ENCODE measurements around the gene TUT7.
"Not testable (repeated sequence)": the region's sequence is repeated elsewhere in the genome, so short reads cannot be mapped to it uniquely, and the experiment has no call there.

Gene TUT7

GRCh38 chr9:86312959-86313358 lies 41.3 kb downstream of the TUT7 start:
- H3K27ac ChIP-seq: not testable (repeated sequence)

GRCh38 chr9:86308687-86309086 lies 45.5 kb downstream of the TUT7 start:
- no peak for DNase-seq (ENCODE audit: low read depth, low spot score)

More at GRCh38 chr9:86312959-86313358, 41.3 kb downstream of the TUT7 start:
- DNase-seq (ENCODE audit: low read depth, low spot score): not testable (repeated sequence)

GRCh38 chr9:86304236-86304730 lies 49.9 kb downstream of the TUT7 start:
- H3K27ac ChIP-seq: peak overlapping the region; percentile 73
- DNase-seq (ENCODE audit: low read depth, low spot score): no peak

More at GRCh38 chr9:86308687-86309086, 45.5 kb downstream of the TUT7 start:
- H3K27ac ChIP-seq: no peak overlapping the region

- DNase-seq (ENCODE audit: low read depth, low spot score): peak; percentile 51
- H3K27ac ChIP-seq: peak overlapping the region; percentile 73
These were observed 50.8 kb downstream of the TUT7 start for GRCh38 chr9:86303316-86303975.

DNA sequence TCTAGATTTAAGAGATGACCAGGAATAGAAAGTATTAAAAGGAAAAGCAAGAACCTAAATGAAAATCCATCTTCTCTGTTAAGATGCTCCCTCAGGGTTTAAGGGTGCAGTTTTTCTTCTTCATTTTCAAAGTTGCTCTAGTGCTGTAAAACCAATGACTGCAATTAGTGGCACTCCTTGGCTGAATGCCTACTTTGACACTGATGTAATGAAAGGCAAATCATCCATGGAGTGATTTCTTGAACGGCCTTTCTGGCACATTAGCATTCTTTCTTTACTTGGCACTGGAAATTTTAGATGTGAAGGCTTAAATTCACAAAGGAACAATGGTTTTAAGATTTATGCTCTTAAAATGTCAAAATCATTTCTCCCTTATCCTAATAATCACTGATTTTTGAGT lies 52.5 kb downstream of the TUT7 start:
- no peak for DNase-seq (ENCODE audit: low read depth, low spot score)
- H3K27ac ChIP-seq: no peak overlapping the region

DNA sequence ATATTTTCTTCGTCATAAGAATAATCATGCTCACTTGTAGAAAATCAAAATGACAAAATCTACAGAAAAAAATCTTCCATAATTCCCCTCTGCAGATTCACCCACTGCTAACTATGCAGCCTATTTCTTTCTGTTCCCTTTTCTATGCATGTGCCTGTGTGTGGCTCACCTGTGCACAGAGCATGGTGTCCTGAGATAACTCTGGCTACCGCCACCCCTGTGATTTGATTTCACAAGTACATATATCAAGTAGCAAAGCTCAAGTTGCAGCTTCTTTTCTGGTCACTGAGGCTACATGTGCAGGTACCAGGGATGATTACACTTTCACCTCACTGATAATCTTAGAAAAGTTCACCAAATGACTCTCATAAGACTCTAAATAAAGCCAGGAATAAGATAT lies 53.5 kb downstream of the TUT7 start:
- no peak overlapping the region for H3K27ac ChIP-seq
- no peak for DNase-seq (ENCODE audit: low read depth, low spot score)

- no peak overlapping the region for H3K27ac ChIP-seq
- no peak for DNase-seq (ENCODE audit: low read depth, low spot score)
These were observed 55.3 kb downstream of the TUT7 start for GRCh38 chr9:86298873-86299272.

DNA sequence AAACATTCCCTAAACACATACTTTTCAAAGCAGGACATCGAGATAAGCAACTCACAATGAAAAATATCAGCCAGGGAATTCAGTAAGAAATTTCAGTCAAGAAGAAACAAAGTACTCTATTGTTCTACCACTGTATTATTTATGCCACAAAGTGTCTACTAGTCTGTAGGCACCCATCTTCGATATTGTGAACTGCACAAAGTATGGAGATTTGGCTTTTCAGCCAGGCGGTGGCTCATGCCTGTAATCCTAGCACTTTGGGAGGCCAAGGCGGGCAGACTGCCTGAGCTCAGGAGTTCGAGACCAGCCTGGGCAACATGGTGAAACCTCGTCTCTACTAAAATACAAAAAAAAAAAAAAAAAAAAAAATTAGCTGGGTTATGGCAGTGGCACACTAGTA lies 63.9 kb downstream of the TUT7 start:
- H3K27ac ChIP-seq; DNase-seq (ENCODE audit: low read depth, low spot score): not testable (repeated sequence)

- no peak for DNase-seq (ENCODE audit: low read depth, low spot score)
- no peak overlapping the region for H3K27ac ChIP-seq
These were observed 65.6 kb downstream of the TUT7 start for GRCh38 chr9:86288499-86289198.

- DNase-seq (ENCODE audit: low read depth, low spot score): no peak
- H3K27ac ChIP-seq: no peak overlapping the region
These were observed 67.2 kb downstream of the TUT7 start for GRCh38 chr9:86287013-86287412.

DNA sequence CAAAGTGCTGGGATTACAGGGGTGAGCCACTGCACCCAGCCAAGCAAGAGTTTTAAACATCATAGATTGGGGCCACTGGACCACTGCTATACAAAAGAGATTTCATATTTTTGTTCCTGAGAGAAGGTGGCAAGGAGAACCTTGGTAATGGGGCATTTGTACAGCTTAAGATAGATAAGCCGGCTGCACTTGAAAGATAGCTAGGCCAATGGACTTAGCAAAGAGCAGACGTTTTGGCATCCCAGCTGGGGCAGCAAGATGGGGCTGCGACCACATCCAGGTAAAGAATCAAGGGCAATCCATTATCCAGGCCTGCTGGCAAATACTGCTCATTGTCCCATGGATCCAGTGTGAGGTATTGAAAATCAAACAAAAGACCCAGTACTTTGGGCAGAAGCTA lies 67.9 kb downstream of the TUT7 start:
- no peak overlapping the region for H3K27ac ChIP-seq
- DNase-seq (ENCODE audit: low read depth, low spot score): no peak

DNA sequence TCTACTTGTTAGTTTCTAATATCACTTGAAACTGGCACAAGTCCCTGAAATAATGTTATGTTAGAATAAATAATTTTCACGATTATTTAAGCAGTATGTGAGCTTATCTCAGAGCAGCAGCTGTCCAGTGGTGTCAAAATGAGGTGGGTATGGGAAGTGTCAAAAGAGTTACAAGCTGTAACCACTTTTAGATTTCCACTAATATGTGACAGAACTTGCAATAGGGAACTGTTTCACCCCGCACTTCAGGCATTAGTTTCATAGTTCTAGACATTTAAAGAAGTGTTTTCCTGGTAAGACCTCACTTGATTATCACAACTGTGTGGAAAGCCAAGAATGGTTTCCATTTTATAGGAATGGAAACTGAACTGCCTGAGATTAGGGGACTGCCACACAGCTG lies 68.9 kb downstream of the TUT7 start:
- no peak overlapping the region for H3K27ac ChIP-seq
- no peak for DNase-seq (ENCODE audit: low read depth, low spot score)

- peak; percentile 79 for DNase-seq (ENCODE audit: low read depth, low spot score)
These were observed 71.2 kb downstream of the TUT7 start for GRCh38 chr9:86282979-86283535.

DNA sequence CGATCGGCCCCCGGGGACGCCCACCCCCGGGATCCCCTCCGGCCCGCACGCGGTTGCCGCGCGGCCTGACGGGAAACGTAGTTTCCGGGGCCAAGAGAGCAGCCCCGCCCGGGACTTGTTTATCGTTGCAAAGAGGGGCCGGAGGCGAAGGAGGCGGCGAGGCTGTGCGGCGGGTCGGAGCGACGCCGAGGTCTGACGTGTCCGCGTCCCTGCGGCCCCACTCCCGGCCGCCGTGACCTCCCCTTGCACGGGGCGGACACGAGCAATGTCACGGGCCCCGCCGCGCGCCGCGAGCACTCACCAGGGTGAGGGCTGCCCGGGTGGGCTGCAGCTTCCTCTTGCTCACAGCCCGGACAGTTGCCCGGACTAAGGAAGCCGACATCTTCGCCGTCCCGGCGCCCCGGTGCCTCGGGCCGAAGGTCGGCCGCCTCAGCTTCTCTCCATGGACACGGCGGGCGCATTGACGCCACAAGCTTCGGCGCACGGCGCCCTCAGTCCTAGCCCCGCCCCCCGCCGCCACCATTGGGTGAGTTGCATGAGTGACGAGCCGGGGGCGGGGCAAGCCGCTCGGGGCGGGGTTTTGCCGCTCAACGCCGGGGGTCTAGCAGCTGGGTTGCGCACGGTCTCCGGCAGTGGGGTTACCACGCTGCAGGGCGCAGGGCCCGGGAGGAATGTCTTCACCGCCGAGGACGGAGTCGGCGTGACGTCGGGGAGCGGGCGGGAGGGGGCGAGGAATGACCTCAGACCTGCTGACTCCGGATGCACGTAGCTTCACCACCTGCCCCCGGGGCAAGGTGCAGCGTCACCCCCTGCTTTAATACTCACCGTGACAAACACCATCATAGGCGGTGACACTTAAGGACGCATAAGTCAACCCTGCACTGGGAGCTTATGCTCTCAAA lies 71.9 kb downstream of the TUT7 start, which contains the start of gene ISCA1:
Gene ISCA1, minus strand, starts transcription at position 462 of the 902 bp plus-strand sequence. Its CDS starts 80 bp downstream, at position 382.
- peak; percentile 50 for DNase-seq (ENCODE audit: low read depth, low spot score)

More at GRCh38 chr9:86282979-86283535, 71.2 kb downstream of the TUT7 start:
- H3K27ac ChIP-seq: peak overlapping the region; percentile 91

DNA sequence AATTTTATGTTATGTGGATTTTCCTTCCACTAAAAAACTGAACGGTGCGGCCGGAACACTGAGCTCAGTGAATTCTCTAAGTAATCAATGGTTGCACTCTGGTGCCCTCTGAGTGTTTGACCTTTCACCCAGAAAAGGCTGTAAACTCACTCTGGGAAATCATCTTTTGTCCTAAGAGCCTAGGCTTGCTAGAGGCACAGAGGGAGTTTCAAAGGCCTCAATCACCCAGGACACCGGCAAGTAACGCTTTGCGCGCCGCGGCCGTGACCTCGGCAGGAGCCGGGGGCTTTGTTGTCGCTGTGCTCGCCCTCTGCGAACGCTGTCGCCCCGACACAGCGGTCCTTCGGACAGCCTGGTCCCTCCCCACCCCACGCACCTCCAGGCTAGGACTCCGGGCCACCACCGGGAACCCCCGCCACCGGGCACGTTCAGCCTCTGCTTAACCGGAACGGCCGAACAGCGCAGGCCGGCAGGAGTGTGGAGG lies 72.6 kb downstream of the TUT7 start:
- DNase-seq (ENCODE audit: low read depth, low spot score): no peak
- H3K27ac ChIP-seq: peak overlapping the region; percentile 91

More for the DNA sequence above, 71.9 kb downstream of the TUT7 start, which contains the start of gene ISCA1:
- peak within 1 kb of the TSS; percentile 91 for H3K27ac ChIP-seq

GRCh38 chr9:86280580-86280979 lies 73.6 kb downstream of the TUT7 start:
- H3K27ac ChIP-seq: no peak overlapping the region

GRCh38 chr9:86279839-86280238 lies 74.4 kb downstream of the TUT7 start:
- no peak for DNase-seq (ENCODE audit: low read depth, low spot score)
- no peak overlapping the region for H3K27ac ChIP-seq

More at GRCh38 chr9:86280580-86280979, 73.6 kb downstream of the TUT7 start:
- DNase-seq (ENCODE audit: low read depth, low spot score): no peak

GRCh38 chr9:86277072-86277471 lies 77.1 kb downstream of the TUT7 start:
- no peak overlapping the region for H3K27ac ChIP-seq

GRCh38 chr9:86275962-86276361 lies 78.2 kb downstream of the TUT7 start:
- H3K27ac ChIP-seq: no peak overlapping the region
- DNase-seq (ENCODE audit: low read depth, low spot score): no peak

More at GRCh38 chr9:86277072-86277471, 77.1 kb downstream of the TUT7 start:
- no peak for DNase-seq (ENCODE audit: low read depth, low spot score)

All from epithelial cell of prostate (primary cell).